Endothelial cell of hepatic sinusoid (primary cell): ENCODE results near the gene HILPDA.
"Not testable (repeated sequence)": the region's sequence is repeated elsewhere in the genome, so short reads cannot be mapped to it uniquely, and the experiment has no call there.

Source experiments
- in situ Hi-C: cut with HindIII; loops from 2 replicates; pipeline ENCODE4 v1.10.0; 2017; ENCODE audit warnings: low sequenced_read_pairs

HILPDA gene

GRCh38 chr7:128430207-128430606, 25.5 kb upstream of the HILPDA start:
- in situ Hi-C loops, result no loop called here

GRCh38 chr7:128431221-128431620, 24.5 kb upstream of the HILPDA start:
- in situ Hi-C loops, result no loop called here

GRCh38 chr7:128431754-128432153, 23.9 kb upstream of the HILPDA start:
- in situ Hi-C loops, result no loop called here

GRCh38 chr7:128434413-128435326, 21.0 kb upstream of the HILPDA start:
- in situ Hi-C loops, result no loop called here

GRCh38 chr7:128435327-128435686, 20.4 kb upstream of the HILPDA start:
- in situ Hi-C loops, result no loop called here

- in situ Hi-C loops, result no loop called here
Observed at GRCh38 chr7:128437426-128438332, 18.0 kb upstream of the HILPDA start.

GRCh38 chr7:128442356-128442755, 13.3 kb upstream of the HILPDA start:
- in situ Hi-C loops, result loop anchor here (10.0 kb wide), 1 partner anchor 48 kb away; no protein-coding TSS in a partner anchor

GRCh38 chr7:128443831-128444600, 11.7 kb upstream of the HILPDA start:
- in situ Hi-C loops, result loop anchor here (10.0 kb wide), 1 partner anchor 49 kb away; no protein-coding TSS in a partner anchor

GRCh38 chr7:128446306-128446705, 9.4 kb upstream of the HILPDA start:
- in situ Hi-C loops, result loop anchor here (10.0 kb wide), 1 partner anchor 52 kb away; no protein-coding TSS in a partner anchor

GRCh38 chr7:128447941-128448564, 7.6 kb upstream of the HILPDA start:
- in situ Hi-C loops, result loop anchor here (10.0 kb wide), 1 partner anchor 53 kb away; no protein-coding TSS in a partner anchor

GRCh38 chr7:128448751-128449302, 6.9 kb upstream of the HILPDA start:
- in situ Hi-C loops, result loop anchor here (10.0 kb wide), 1 partner anchor 54 kb away; no protein-coding TSS in a partner anchor

GRCh38 chr7:128450409-128450808, 5.3 kb upstream of the HILPDA start:
- in situ Hi-C loops, result no loop called here

GRCh38 chr7:128450913-128451312, 4.8 kb upstream of the HILPDA start:
- in situ Hi-C loops, result no loop called here

- in situ Hi-C loops, result no loop called here
Observed at GRCh38 chr7:128452552-128452951, 3.1 kb upstream of the HILPDA start.

GRCh38 chr7:128453836-128454804, 1.6 kb upstream of the HILPDA start:
- in situ Hi-C loops, result no loop called here

GRCh38 chr7:128454808-128455542, 703 bp upstream of the HILPDA start:
- in situ Hi-C loops, result no loop called here

GRCh38 chr7:128456255-128456725, 612 bp downstream of the HILPDA start:
- in situ Hi-C loops, result no loop called here

GRCh38 chr7:128457385-128457784, 1.7 kb downstream of the HILPDA start:
- in situ Hi-C loops, result not testable (repeated sequence)
